ENCODE data around the gene PYHIN1.

- TF ChIP-seq CTCF (IDR thresholded peaks at IDR 0.05) (no peak), POLR2A (IDR thresholded peaks at IDR 0.05) (no peak)
Observed at GRCh38 chr1:158941317-158941716, 10.0 kb downstream of the PYHIN1 start.
